Erythroblast (primary cell): Measurements from ENCODE around the gene MYO18B.

Experiments
- GATA1 ChIP-seq: IDR thresholded peaks from 2 replicates; pipeline ENCODE4 v1.6.1; 2011; ENCODE audit warnings: low read depth, mild to moderate bottlenecking, control low read depth, low read length, moderate library complexity
- POLR2A ChIP-seq: IDR thresholded peaks from 2 replicates; pipeline ENCODE4 v1.6.1; 2011; ENCODE audit warnings: mild to moderate bottlenecking, low read length

DNA sequence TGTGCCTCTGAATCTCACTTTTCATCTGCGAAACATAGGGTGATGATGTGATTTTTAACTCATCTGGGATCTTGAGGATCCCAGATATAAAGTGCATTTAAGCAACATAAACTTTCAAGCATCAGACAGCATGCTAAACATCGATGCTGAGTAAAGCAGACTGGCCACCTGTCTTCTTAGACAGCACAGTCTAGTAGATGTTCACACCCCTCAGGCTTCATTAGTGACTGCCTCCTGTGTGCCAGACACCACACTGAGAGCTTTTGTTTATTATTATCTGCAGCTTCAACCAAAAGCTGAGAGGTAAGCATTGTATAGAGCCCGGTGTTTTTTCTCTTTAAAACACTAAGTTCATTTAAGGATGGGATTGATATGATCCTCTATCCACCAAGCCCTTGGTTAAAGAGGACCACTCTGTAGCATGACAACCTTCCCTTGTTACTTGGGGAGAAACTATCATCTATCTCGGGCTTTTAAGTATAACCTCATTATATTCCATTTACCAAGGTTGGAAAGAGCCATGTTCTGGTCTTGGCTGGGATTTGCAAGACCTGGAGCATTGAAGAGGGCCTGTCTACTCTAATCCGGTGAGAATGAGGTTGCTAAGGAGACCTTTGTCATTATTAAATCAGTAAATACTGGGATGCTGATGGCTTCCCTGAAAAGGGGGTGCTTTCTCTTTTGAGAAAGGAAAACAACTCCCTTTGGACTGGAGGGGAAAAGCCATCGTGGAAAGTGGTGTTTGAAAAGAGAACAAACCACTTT, 313.0 kb downstream of the MYO18B start:
- no peak for TF ChIP-seq POLR2A
- no peak for TF ChIP-seq GATA1
